Caco-2 (cell line): ENCODE measurements around the gene JAG2. TPM values are rescaled to one million over a fixed set of nuclear protein-coding genes. Genes with fewer than 3 reads are reported as not detected.

Experiments
- BruUV-seq: library from RNA; stranded (reverse); fragments of 400-500 nt; replicated peaks from 2 replicates; lab custom pipeline; 2021; lab: Mats Ljungman, UMichigan
- CTCF ChIA-PET: fragments of 300-600 bp; sonication (Branson Sonifier 250); formaldehyde crosslinking; loops from one replicate; lab custom pipeline; 2022; ENCODE audit warnings: antibody characterized with exemption; lab: Charles Lee
- POLR2A ChIA-PET: fragments of 300-600 bp; sonication (Branson Sonifier 250); formaldehyde crosslinking; loops from one replicate; lab custom pipeline; 2022; ENCODE audit warnings: antibody characterized with exemption; lab: Charles Lee
- DNase-seq, 2 experiments: peaks; one replicate each; pipeline versions ENCODE4 v3.0.0 to v3.0.0-alpha.2; 2020 to 2022
- H3K27me3 ChIP-seq: replicated peaks from 2 replicates; pipeline ENCODE4 v1.6.0; 2011; ENCODE audit warnings: low read length; ENCODE audit not compliant: control insufficient read depth, insufficient read depth
- H3K36me3 ChIP-seq: 2 replicates; pipeline ENCODE4 v1.5.1; 2011; ENCODE audit warnings: low read length; ENCODE audit not compliant: control insufficient read depth, insufficient read depth
- H3K4me1 ChIP-seq: fragments of 250-450 bp; sonication (Bioruptor Pico); 2 replicates; pipeline ENCODE4 v1.5.1; 2020; ENCODE audit warnings: mild to moderate bottlenecking
- H3K4me3 ChIP-seq: 2 replicates; pipeline ENCODE4 v1.5.1; 2011; ENCODE audit warnings: low read depth, mild to moderate bottlenecking, control low read depth, low read length
- H3K9me3 ChIP-seq: fragments of 250-450 bp; sonication (Bioruptor Pico); 2 replicates; pipeline ENCODE4 v1.5.1; 2020; ENCODE audit warnings: mild to moderate bottlenecking, moderate library complexity
- H3K27ac Mint-ChIP-seq: one replicate; pipeline ENCODE4 v1.8.0; 2022; ENCODE audit warnings: mixed read lengths; ENCODE audit not compliant: unreplicated experiment
- H3K27me3 Mint-ChIP-seq: one replicate; pipeline ENCODE4 v1.8.0; 2022; ENCODE audit warnings: mixed read lengths; ENCODE audit not compliant: insufficient read depth, unreplicated experiment
- H3K36me3 Mint-ChIP-seq: one replicate; pipeline ENCODE4 v1.8.0; 2022; ENCODE audit warnings: mild to moderate bottlenecking, mixed read lengths; ENCODE audit not compliant: insufficient read depth, unreplicated experiment
- H3K4me1 Mint-ChIP-seq: one replicate; pipeline ENCODE4 v1.8.0; 2022; ENCODE audit warnings: low read depth, mixed read lengths; ENCODE audit not compliant: unreplicated experiment
- H3K4me3 Mint-ChIP-seq: one replicate; pipeline ENCODE4 v1.8.0; 2022; ENCODE audit warnings: mild to moderate bottlenecking, moderate library complexity, mixed read lengths; ENCODE audit not compliant: unreplicated experiment
- H3K9me3 Mint-ChIP-seq: one replicate; pipeline ENCODE4 v1.8.0; 2022; ENCODE audit warnings: mixed read lengths; ENCODE audit not compliant: unreplicated experiment
- CTCF ChIP-seq, 2 experiments: fragments of 200-600 bp in 1 of 2; IDR thresholded peaks; 1 replicate in 1 of 2; 2 replicates in 1 of 2; pipeline versions ENCODE4 v1.5.1 to v1.8.0; 2011 to 2022; ENCODE audit warnings: antibody characterized with exemption in 1 of 2, control low read depth in 1 of 2, inconsistent platforms in 1 of 2, low read depth in 1 of 2, low read length in 1 of 2, mild to moderate bottlenecking in 1 of 2, moderate library complexity in 1 of 2; ENCODE audit not compliant: insufficient read depth in 1 of 2, severe bottlenecking in 1 of 2, unreplicated experiment in 1 of 2
- intact Hi-C: fragments of 100-400 bp; cut with micrococcal nuclease; formaldehyde crosslinking; loops from one replicate; pipeline ENCODE4 v1.10.0; 2022; ENCODE audit not compliant: unreplicated experiment
- total RNA-seq: library from RNA; stranded (reverse); gene quantifications from 2 replicates; pipeline ENCODE4 v1.2.3, GENCODE V29; 2022

JAG2 gene
- total RNA-seq, 1 experiment from 2014 or later, result 43.0 TPM

DNA sequence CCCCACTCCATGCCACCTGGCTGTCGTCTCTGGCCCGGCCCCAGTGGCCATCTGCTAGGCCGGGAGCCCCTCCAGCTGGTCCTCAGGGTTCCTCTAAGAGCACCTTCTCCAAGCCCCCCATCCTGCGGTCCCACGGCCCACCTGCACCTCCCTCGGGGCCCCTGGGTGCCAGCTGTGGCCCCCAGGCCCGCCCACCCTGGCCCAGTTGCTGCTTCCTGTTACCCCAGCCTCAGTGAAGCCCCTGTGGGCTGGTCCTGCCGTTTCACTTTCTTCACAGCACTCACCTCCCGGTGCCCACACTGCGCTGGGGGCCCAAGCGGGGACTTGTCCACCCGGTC is 40.1 kb upstream of the JAG2 start:
- Mint-ChIP-seq H3K27ac (no peak overlapping the region), H3K4me1 (no peaks in the 10 kb centered on the region), H3K36me3 (peaks cover 29% of the 10 kb centered on the region), H3K27me3 (no peaks in the 10 kb centered on the region), H3K4me3 (no peak overlapping the region), H3K9me3 (no peaks in the 10 kb centered on the region)
- intact Hi-C loops, result no loop called here
- DNase-seq, result no peak
- 0 out of 2 replicates have a peak, but pooled peaks cover 1% of the 10 kb centered on the region for H3K36me3 ChIP-seq
- no peaks in the 10 kb centered on the region for H3K9me3 ChIP-seq
- no peak overlapping the region for H3K4me3 ChIP-seq
- TF ChIP-seq CTCF (IDR thresholded peaks at IDR 0.05; ENCODE audit: insufficient read depth in 1 of 2, low read depth in 1 of 2, low read length in 1 of 2, severe bottlenecking in 1 of 2, unreplicated experiment in 1 of 2), result no peak
- BruUV-seq, result no TSS peak
- no peaks in the 10 kb centered on the region for H3K4me1 ChIP-seq
- ChIA-PET CTCF (interaction anchor here (0.6 kb wide), 1 partner anchor 68 kb away, joined by 4 read pairs; no protein-coding TSS in a partner anchor), POLR2A (no interaction called here)
- H3K27me3 ChIP-seq, result no peaks in the 10 kb centered on the region

DNA sequence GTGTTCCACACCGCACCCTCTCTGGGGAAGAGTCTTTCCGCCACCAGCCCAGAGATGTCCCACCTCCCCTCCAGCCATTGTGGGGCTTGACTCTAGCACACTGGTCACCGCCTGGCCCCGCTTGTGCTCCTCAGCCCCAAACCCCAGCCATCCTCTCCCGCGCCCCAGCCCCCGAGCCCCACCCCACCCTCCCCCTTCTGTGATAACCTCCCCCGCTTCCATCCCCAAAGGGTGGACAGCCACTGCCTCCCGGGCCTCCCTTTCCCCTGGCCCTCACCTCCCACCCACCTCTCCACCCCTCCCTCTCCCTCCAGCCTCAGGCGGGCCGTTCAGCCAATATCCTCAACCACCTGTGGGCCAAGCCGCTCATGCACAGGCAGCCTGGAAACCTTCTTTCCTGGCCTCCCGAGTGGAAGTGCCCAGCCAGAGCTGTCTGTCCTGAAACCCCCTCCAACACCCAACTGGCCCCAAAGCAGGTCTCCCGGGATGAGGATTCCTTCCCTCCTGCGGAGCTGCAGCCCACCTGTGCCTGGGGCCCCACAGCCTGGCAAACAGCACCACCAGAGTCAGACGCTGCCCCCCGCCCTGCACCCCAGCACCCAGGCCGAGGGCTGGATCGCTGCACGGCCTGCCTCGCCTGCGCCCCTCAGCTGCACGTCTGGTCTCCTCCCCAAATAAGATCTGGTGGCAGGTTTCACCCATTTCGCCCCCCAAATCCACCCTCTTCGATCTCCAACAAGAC is 39.6 kb upstream of the JAG2 start:
- intact Hi-C loops, result no loop called here
- no peaks in the 10 kb centered on the region for H3K4me1 Mint-ChIP-seq
- Histone ChIP-seq H3K36me3 (0 out of 2 replicates have a peak, but pooled peaks cover 1% of the 10 kb centered on the region), H3K27me3 (no peaks in the 10 kb centered on the region), H3K9me3 (no peaks in the 10 kb centered on the region), H3K4me3 (no peak overlapping the region), H3K4me1 (0 out of 2 replicates have a peak, but pooled peaks cover 1% of the 10 kb centered on the region)
- no TSS peak for BruUV-seq
- no peaks in the 10 kb centered on the region for H3K9me3 Mint-ChIP-seq
- ChIA-PET CTCF (interaction anchor here (0.6 to 1.4 kb wide), 2 partner anchors 68 to 144 kb away, joined by 4 to 6 read pairs; no protein-coding TSS in a partner anchor), POLR2A (no interaction called here)
- H3K27ac Mint-ChIP-seq, result no peak overlapping the region
- TF ChIP-seq CTCF (IDR thresholded peaks at IDR 0.05; ENCODE audit: insufficient read depth in 1 of 2, low read depth in 1 of 2, low read length in 1 of 2, severe bottlenecking in 1 of 2, unreplicated experiment in 1 of 2), result no peak
- H3K4me3 Mint-ChIP-seq, result no peak overlapping the region
- DNase-seq, result no peak
- no peaks in the 10 kb centered on the region for H3K27me3 Mint-ChIP-seq
- H3K36me3 Mint-ChIP-seq, result peaks cover 29% of the 10 kb centered on the region

- no peaks in the 10 kb centered on the region for H3K27me3 Mint-ChIP-seq
- ChIA-PET POLR2A (interaction anchor here (0.6 kb wide), 1 partner anchor 79 kb away, joined by 5 read pairs; no protein-coding TSS in a partner anchor), CTCF (interaction anchor here (0.8 to 1.4 kb wide), 2 partner anchors 127 to 144 kb away, joined by 4 to 6 read pairs; no protein-coding TSS in a partner anchor)
These were observed 38.9 kb upstream of the JAG2 start for GRCh38 chr14:105207460-105207901.

More at GRCh38 chr14:105207460-105207901, 38.9 kb upstream of the JAG2 start:
- no peaks in the 10 kb centered on the region for H3K27me3 ChIP-seq
- Mint-ChIP-seq H3K9me3 (no peaks in the 10 kb centered on the region), H3K36me3 (peaks cover 30% of the 10 kb centered on the region), H3K4me3 (no peak overlapping the region), H3K27ac (no peak overlapping the region), H3K4me1 (no peaks in the 10 kb centered on the region)
- BruUV-seq, result no TSS peak
- 0 out of 2 replicates have a peak, but pooled peaks cover 3% of the 10 kb centered on the region for H3K4me1 ChIP-seq
- no peaks in the 10 kb centered on the region for H3K9me3 ChIP-seq
- no peak for TF ChIP-seq CTCF (IDR thresholded peaks at IDR 0.05; ENCODE audit: insufficient read depth in 1 of 2, low read depth in 1 of 2, low read length in 1 of 2, severe bottlenecking in 1 of 2, unreplicated experiment in 1 of 2)
- 0 out of 2 replicates have a peak, but pooled peaks cover 1% of the 10 kb centered on the region for H3K36me3 ChIP-seq
- intact Hi-C loops, result no loop called here
- no peak for DNase-seq
- H3K4me3 ChIP-seq, result no peak overlapping the region
